IPS-18c (cell line): Measurements from ENCODE around the gene PRKD1.

Source experiments
- H3K4me3 ChIP-seq: 2 replicates; pipeline ENCODE4 v1.7.0; 2013; ENCODE audit warnings: low read depth, mild to moderate bottlenecking, low read length, moderate library complexity; ENCODE audit not compliant: insufficient read depth
- H3K9me3 ChIP-seq: one replicate; pipeline ENCODE4 v1.6.1; 2013; ENCODE audit warnings: mild to moderate bottlenecking, low read length, moderate library complexity; ENCODE audit not compliant: control insufficient read depth, insufficient read depth

Gene PRKD1

GRCh38 chr14:29815016-29815674 is 112.5 kb downstream of the PRKD1 start:
- Histone ChIP-seq H3K4me3 (no peak overlapping the region), H3K9me3 (no peaks in the 10 kb centered on the region)

GRCh38 chr14:29814156-29815015 is 113.3 kb downstream of the PRKD1 start:
- H3K9me3 ChIP-seq: no peaks in the 10 kb centered on the region
- no peak overlapping the region for H3K4me3 ChIP-seq

- no peak overlapping the region for H3K4me3 ChIP-seq
These were observed 117.0 kb downstream of the PRKD1 start for GRCh38 chr14:29810682-29811081.

DNA sequence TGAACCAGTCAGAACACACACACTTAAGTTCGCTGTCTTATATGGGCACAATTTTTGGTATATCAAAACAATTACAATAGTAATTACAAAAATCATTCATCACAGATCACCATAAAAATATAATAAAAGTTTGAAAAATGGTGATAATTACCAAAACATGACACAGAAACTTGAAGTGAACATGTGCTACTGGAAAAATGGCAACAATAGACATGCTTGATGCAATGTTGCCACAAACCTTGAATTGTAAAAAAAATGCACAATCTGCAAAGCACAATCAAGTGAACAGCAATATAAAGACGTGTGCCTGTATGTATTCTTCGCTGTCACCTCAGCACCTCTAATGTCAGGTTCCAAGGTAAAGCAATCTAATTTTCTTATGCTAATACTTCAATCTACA is 117.6 kb downstream of the PRKD1 start:
- H3K9me3 ChIP-seq: no peaks in the 10 kb centered on the region

More at GRCh38 chr14:29810682-29811081, 117.0 kb downstream of the PRKD1 start:
- H3K9me3 ChIP-seq: no peaks in the 10 kb centered on the region

GRCh38 chr14:29806124-29806517 is 121.5 kb downstream of the PRKD1 start:
- Histone ChIP-seq H3K4me3 (no peak overlapping the region), H3K9me3 (no peaks in the 10 kb centered on the region)

More for the DNA sequence above, 117.6 kb downstream of the PRKD1 start:
- no peak overlapping the region for H3K4me3 ChIP-seq

GRCh38 chr14:29805415-29806123 is 122.1 kb downstream of the PRKD1 start:
- Histone ChIP-seq H3K4me3 (no peak overlapping the region), H3K9me3 (no peaks in the 10 kb centered on the region)

DNA sequence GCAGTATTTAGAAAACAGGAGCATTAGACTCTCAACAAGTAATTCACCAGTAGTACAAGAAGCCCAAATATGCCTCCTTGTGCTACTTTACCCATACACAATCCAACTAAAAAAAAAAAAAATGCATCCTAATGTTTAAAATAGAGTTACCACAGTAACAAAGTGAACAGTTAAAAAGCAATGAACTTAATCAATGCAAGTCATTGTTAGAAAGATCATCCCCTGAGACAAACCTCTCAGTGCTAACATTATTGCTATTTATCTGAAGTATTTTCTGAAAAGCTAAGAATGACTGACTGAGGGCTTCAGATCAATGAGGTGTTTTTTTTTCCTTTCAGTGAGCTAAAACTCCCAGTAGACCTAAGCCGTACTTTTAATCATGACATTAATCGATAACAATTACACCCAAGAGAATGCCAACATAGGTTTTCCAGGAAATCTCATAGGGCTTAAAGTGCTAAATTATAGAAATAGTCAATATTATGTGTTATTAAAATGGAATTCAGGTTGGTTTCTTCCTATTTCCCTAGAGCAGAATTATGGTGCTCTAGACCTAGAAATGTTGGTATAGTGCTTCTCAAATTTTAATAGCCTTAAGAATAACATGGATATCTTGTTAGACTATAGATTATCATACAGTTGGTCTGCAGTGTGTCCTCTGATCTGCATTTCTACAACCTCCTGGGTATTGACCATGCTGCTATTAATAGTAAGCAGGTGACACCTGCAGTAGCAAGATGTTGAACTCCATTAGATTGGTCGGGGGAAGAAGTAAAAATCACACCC is 123.0 kb downstream of the PRKD1 start:
- Histone ChIP-seq H3K4me3 (no peak overlapping the region), H3K9me3 (no peaks in the 10 kb centered on the region)

DNA sequence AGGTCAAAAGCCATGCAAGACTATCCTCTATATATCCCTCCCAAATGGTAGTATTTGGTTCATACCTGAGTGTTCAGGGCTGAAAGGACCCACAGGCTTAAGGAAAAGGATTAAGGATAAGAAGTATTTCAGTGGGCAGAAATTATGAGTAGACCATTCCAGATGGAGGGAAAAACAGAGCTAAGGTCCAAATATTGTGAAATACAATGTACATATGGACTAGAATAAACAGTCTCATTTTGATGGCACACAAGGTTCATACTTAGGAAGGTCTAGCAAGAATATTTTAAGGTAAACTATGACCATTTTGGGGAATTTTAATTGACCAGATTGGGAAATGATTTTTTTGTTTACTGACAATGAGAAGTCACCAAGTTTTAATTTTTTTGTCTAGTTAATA is 124.6 kb downstream of the PRKD1 start:
- no peaks in the 10 kb centered on the region for H3K9me3 ChIP-seq
- no peak overlapping the region for H3K4me3 ChIP-seq

DNA sequence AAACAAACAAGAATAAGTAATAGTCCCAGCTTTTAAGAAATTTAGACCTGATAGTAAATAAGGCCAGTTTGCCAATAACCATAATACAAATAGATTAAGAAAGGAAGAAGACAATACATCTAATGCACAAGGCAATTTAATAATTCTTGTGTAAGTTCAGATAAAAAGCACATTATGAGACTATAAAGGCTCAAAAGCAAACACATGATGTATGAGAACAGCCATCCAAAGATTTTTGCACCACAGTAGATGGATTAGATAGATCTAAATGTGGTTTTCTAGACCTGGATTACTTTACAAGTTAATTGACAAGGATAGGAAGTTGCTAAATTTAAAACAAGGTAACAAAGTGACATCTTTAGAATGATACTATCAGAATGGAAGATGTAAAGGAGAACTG is 125.4 kb downstream of the PRKD1 start:
- H3K9me3 ChIP-seq: no peaks in the 10 kb centered on the region
- H3K4me3 ChIP-seq: no peak overlapping the region

DNA sequence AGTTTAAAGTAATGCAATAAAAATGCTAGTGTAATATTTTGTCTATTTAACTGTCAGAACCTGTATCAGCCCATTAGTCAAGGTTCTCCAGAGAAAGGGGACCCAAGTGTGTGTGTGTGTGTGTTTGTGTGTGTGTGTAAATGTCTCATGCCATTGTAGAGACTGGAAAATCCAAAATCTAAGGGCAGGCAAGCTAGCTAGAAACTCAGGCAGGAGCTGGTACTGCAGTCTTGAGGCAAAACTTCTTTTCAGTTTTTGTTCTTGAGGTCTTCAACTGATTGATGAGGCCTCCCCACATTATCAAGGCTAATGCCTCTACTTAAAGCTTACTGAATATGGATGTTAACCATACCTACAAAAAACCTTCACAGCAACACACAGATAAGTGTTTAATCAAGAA is 126.7 kb downstream of the PRKD1 start:
- Histone ChIP-seq H3K9me3 (no peaks in the 10 kb centered on the region), H3K4me3 (no peak overlapping the region)

GRCh38 chr14:29799464-29800095 is 128.1 kb downstream of the PRKD1 start:
- Histone ChIP-seq H3K4me3 (no peak overlapping the region), H3K9me3 (no peaks in the 10 kb centered on the region)

DNA sequence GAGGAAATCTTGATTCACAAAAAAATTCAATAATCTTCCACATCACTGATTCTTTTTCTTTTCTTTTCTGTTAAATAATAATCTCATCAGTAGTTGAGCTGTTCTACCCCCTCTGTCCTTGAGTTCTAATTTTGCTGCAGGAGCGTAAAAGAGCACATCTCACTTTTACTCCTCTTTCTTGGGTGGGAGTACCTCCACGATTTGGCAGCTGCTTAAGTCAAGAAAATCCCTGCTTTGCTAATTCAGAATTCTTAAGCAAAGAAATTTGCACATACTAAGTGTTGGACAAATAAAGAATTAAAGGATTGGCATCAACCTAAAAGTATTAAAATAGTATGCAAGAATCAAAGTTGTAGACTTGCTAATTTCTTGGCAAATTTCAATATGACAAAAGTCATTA is 128.8 kb downstream of the PRKD1 start:
- Histone ChIP-seq H3K9me3 (no peaks in the 10 kb centered on the region), H3K4me3 (no peak overlapping the region)

DNA sequence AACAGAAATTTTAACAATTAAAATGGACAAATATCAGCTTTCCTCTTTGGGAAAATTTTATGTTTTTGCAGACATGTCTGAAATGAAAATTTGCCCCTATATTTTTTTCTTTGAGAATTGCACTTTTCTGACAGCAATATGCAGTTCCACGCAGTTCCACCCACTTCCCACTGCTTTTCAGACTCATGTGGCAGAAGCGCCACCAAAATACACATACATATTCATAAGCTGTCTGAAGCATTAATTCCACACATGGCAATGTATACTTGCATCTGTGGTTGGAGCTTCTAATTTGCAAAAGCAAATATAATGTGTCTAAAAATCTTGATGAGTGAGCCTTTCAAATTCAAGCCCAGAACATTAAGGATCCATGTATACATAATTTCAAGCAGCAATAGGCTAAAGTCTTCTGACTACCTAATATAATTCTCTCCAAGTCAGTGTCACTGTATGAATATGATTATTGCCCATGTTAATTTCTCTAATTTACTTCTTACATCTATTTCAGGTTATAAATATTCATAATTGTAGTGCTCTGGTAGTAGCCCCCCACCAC is 129.5 kb downstream of the PRKD1 start:
- Histone ChIP-seq H3K9me3 (no peaks in the 10 kb centered on the region), H3K4me3 (no peak overlapping the region)

GRCh38 chr14:29796853-29797252 is 130.8 kb downstream of the PRKD1 start:
- no peak overlapping the region for H3K4me3 ChIP-seq

GRCh38 chr14:29789475-29789874 is 138.2 kb downstream of the PRKD1 start:
- no peaks in the 10 kb centered on the region for H3K9me3 ChIP-seq

More at GRCh38 chr14:29796853-29797252, 130.8 kb downstream of the PRKD1 start:
- H3K9me3 ChIP-seq: no peaks in the 10 kb centered on the region

DNA sequence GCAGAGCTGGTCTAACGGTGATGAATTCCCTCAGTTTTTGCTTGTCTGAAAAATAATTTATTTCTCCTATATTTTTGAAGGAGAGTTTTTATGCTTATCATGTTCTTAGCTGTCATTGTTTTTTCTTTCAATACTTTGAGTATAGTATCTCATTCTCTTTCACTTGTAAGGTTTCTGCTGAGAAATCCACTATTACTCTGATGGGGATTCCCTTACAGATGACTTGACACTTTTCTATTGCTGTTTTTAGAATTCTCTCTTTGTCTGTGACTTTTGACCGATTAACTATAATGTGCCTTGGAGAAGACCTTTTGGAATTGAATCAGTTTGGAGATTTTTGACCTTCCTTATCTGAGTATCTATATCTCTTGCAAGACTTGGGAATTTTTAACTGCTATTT is 139.6 kb downstream of the PRKD1 start:
- Histone ChIP-seq H3K9me3 (no peaks in the 10 kb centered on the region), H3K4me3 (no peak overlapping the region)

More at GRCh38 chr14:29789475-29789874, 138.2 kb downstream of the PRKD1 start:
- H3K4me3 ChIP-seq: no peak overlapping the region
